ENCODE results near the gene FNDC3B.

- TF ChIP-seq CTCF (IDR thresholded peaks at IDR 0.05) (no peak), EP300 (IDR thresholded peaks at IDR 0.05) (no peak)
Measured at GRCh38 chr3:172009803-172010202, 29.6 kb upstream of the FNDC3B start.
